ENCODE results near the gene CCDC177.

GRCh38 chr14:69610020-69610873, 35.6 kb upstream of the CCDC177 start:
- TF ChIP-seq SALL2 (tag by site-specific recombination; IDR thresholded peaks at IDR 0.05; ENCODE audit: borderline replicate concordance): no peak
- no peak for TF ChIP-seq CTCF (tag by site-specific recombination; IDR thresholded peaks at IDR 0.05)
- TF ChIP-seq ZNF292 (tag by site-specific recombination; IDR thresholded peaks at IDR 0.05; ENCODE audit: borderline replicate concordance, low read depth): no peak
- no peak for TF ChIP-seq ZNF121 (tag by site-specific recombination; IDR thresholded peaks at IDR 0.05)
- TF ChIP-seq EGR2 (tag by site-specific recombination; IDR thresholded peaks at IDR 0.05; ENCODE audit: low read depth): no peak

Measured in HEK293 (cell line).